ENCODE measurements around the gene SPARC.

SPARC gene

DNA sequence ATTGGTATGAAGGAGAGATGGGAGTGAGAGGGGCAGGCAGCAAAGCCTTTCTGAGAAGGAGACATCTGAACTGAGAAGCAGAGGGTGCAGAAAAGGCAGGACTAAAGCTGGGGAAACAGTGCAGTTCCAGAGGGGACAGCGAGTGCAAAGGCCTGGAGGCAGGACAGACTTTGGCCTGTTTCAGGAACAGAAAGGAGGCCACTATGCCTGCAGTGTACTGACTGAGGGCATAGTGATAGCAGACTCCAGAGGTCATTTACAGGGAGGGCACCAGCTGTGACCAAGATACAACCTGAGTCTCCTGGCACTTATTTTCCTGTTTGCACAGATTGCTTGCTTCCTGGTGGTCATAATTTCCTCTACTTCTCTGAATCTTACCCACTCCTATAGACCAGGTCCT, 29.6 kb downstream of the SPARC start:
- FAIRE-seq: no peak

DNA sequence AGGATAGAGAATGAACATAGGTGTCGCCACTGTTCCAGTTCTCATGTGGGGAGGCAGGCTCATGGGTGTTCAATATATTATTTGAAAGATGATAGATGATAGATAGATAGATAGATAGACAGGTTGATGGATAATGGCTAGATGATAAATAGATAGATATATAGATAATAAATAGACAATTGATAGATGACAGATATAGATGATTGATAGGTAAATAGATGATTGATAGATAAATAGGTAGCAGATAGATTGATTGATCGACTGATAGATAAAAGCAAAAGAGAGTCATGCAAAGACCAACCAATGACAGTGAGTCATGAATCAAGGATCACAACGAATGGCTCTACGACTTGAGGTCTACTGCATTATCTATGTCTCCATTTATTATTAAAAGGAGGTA, 30.4 kb downstream of the SPARC start:
- FAIRE-seq: no peak

DNA sequence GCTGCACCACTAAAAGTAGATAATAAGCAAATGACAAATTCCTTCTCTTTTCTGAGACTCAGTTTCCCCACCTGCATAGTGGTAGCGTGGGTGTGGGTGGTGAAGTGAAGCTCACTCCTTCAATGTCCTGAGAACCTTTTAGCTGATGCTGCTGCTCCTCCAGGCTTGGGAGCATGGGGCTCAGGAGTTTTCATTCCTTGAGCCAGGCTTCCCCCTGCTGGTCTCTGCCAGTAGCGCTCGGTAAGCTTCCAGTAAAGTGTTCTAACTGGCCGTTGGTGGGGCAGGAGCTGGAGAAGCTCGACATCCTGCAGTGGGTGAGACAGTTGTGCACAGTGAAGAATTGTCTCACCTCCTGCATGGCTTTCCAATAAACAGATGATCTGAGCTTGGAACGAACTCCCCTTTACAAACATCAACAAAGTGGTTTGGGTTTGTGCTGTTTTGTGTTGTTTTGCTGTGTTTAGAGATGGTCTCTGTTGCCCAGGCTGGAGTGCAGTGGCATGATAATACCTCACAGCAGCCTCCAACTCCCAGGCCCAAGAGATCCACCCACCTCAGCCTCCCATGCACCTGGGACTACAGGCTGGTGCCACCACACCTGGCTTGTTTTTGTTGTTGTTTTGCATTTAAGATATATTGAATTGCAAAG, 34.6 kb downstream of the SPARC start:
- FAIRE-seq: no peak

DNA sequence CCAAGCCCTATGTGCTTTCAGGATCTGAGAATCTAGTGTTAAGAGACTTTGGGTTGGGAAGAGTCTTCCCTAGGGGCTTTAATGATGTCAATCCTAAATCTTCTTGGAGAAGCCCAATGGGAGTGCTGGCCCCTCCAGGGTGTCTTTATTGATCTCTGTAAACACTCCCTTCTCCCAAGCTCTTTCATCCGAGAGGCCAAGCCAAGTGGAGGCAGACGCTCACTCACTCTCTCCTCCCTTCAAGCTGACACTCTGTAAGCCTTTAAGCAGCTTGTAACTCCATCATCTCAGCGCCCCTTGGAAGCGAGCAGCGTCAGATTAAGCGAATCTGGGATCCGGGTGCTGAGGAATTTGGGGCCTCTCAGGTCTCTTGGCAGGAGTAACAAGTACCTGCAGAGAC, 37.7 kb downstream of the SPARC start:
- FAIRE-seq: no peak

DNA sequence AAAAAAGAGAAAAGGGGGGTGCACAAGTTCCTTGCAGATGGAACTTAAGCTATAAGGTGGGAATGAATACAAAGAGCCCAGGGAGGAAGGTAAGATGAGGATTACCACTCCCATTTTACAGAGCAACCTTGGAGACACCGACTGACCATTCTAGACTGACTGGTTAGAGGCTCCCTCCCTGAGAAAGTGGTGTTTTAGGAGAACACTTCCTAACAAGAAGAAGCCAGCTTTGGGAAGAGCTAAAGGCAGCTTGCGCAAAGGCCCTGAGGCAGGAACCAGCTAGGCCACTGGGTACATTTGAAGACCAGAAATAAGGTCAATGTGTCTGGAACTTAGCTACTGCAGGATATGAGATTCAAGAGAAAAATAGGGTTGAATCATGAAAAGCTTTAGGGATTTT, 38.6 kb downstream of the SPARC start:
- no peak for FAIRE-seq

DNA sequence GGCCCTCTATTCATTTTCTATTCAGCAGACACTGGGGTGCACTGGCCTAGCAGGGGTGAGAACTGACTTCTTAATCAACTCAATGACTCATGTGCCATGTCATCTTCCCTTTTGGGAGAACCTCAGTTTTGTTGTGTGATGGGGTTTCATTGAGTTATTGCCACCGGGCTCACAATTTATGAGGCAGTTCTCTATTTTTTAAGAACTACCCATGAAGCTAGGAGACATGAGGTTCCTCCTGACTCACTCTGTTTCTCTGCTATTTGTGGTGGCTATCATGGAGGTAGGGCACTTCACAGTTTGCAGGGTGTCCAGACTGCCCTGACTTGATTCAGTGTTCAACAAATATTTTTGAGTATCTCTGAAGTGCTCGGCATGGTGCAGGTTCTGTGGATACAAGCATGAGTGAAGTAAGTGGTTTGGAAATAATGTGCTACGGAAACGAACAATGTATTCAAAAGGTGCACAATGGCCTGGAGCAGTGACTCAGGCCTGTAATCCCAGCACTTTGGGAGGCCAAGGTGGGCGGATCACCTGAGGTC, 39.3 kb downstream of the SPARC start:
- no peak for FAIRE-seq

DNA sequence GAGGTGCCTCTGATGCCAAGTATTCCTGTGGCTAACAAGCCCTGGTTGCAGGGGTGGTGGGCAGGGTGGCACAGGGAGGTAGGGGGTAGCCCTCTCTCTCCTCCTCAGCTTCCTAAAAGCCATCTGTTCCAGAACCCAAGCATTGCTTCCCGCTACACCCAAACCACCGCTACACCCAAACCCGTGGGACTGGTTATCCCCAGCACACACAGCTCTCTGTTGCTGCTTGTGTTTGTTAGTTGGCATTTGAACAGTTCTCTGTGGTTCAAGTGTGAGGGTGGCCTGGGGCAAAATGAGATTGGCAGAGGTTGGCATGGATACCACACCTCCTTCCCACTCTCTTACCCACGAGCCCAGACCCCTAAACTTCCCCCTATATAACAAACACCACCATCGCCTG, 40.4 kb downstream of the SPARC start:
- no peak for FAIRE-seq

DNA sequence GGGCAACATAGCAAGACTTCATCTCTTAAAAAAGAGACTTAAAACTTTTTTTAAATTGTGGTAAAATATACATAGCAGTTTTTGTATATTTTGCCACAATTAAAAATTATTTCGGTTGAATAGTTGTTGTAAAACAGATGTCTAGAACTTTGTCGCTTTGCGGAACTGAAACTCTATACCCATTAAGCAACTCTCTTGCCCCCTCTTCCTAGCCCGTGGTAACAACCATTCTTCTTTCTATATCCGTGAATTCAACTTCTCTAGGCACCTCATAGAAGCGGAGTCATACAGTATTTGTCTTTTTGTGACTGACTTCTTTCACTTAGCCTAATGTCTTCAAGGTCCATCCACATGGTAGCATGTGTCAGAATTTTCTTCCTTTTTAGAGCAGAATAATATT, 43.3 kb downstream of the SPARC start:
- FAIRE-seq: no peak

DNA sequence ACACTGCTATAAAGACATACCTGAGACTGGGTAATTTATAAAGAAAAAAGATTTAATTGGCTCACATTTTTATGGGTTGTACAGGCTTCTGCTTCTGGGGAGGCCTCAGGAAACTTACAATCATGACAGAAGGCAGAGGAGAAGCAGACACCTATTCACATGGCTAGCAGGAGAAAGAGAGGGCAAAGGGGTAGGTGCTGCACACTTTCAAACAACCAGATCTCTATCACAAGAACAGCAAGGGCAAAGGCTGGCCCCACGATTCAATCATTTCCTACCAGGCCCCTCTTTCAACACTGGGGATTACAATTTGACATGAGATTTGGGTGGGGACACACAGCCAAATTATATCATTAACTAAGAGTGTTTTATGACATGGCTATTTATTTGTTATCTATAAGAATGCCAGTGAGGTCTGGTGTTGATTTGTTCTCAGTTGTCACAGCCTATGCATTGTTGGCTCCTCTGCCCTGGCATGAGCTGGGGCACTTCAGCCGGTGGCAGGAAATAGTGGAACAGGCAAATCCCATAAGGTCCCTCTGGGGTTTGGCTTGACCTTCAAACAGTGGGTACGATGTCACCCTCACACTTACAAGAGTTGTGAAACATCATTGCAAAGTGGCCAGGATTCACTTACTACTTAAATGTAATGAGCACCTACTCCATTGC, 44.1 kb downstream of the SPARC start:
- FAIRE-seq: no peak

DNA sequence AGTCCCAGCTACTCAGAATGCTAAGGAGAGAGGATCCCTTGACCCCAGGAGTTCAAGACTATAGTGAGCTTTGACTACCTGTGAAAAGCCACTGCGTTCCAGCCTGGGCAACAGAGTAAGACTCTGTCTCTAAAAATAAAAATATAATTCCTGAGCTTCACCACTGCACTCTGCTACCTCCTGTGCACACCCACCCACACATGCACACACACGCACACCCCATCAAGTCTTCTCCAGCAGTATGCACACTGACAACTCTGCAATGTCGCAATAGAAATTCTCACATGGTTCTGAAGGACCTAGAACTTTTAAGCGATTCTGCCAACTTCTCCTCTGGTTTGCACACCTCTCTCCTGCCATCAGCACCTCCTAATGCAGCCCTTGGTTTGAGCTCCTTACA, 48.1 kb downstream of the SPARC start:
- FAIRE-seq: no peak

DNA sequence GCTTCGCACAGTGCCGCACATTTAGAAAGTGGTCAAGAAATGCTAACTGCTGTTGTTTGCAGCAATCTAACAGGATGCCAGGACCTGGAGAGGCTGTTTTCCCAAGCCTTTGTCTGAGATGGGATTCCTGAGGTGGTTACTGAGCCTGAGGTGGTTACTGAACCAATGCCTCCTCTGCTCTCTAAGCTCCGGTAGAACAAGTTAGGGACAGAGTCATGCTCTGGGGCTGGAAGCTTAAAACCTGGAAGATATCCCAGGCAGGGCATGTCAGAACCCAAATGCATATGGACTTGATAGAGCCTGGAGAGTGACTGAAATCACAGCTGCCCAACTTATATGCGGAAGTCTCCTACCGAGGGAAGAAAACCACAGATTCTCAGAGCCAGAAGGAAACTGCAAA, 49.0 kb downstream of the SPARC start:
- no peak for FAIRE-seq

DNA sequence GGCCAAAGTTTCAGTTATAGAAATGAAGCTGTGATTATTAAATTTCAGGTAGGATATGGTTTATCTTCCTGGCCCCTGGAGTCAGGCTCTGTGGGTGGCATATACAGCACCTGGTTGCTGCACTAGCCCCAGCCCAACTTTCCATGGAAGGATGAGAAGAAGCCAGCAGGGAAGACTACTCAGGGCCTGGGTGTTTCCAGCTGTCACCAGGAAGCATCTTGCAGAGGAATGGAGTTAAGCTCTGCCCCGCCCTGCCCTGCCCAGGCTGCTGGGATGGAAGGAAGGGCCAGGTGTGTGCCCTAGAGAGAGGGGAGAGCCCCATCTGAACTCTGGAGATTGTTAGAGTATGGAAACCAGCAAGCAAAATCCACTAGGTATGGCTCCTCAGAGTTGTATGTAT, 52.8 kb downstream of the SPARC start:
- FAIRE-seq: no peak

DNA sequence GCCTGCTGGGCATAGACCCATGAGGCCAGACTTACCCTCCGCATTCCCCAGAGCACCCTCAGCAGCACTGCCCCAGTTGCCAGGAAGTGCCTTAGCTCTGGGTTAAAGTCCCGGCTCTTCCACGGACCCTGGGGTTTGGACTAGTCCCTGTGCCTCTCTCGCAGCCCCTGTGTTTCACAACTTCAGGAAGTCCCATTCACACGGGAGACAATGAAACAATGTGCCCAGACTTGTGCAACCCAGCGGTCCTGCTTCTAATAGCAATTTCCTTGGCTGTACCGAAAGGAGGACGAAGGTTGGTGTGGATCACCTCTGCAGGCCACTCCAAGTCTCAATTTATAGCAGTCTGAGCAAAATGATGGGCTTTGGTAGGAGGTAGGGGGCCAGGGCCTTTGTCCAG, 53.8 kb downstream of the SPARC start:
- no peak for FAIRE-seq

DNA sequence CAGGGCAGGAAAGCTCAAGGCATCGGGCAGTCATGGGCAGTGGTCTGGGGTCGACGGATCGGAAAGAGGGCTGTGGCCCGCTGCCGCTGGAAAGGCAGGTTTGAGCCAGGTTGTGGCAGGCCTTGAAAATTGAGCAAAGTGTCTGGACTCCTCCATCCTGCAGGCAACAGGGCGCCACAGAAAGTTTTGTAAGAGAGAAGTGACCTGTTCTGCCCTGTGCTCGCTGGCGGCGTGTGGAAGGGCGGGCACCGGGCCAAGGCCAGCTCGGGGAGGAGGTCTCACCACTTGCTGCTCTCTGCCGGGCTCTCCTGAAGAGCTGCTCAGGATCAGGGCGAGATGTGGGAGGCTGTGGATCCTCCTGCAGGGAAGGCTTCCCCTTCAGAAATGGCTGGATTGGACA, 54.2 kb downstream of the SPARC start:
- no peak for FAIRE-seq

DNA sequence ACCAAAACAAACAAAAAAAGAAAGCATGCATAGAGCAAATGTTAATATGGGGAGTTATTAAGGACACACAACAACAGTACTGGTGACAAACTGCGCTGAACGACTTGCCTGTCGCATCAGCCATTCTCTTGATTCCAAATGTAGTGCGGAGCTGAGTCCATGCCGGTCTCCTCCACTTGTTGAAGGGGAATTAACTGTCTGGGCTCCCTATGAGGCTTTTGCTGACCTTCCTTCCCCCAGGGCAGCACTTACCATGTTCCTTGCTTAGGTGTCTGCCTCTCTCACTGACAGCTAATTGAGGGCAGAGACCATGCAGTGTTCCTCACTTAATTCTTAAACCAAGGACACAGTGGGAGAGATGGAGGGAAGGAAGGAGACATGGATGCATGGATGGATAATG, 54.8 kb downstream of the SPARC start:
- no peak for FAIRE-seq

DNA sequence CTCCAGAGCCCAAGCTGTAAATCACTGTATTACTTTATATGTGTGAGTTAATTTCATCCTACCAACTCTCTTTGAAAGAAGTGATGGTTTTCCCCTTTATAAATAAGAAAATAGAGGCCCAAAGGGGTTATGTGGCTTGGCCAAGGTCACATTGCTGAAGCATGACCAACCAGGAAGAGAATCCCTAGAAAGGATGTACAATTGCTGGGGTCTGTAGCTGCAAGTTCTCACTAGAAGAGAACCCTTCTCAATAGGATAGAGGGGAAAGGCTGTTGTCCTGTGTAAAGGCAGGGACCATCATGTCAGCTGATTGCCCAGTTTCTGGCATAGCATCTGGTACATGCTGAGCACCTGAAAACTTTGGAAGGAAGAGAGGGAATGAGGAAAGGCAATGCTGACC, 56.6 kb downstream of the SPARC start:
- no peak for FAIRE-seq

DNA sequence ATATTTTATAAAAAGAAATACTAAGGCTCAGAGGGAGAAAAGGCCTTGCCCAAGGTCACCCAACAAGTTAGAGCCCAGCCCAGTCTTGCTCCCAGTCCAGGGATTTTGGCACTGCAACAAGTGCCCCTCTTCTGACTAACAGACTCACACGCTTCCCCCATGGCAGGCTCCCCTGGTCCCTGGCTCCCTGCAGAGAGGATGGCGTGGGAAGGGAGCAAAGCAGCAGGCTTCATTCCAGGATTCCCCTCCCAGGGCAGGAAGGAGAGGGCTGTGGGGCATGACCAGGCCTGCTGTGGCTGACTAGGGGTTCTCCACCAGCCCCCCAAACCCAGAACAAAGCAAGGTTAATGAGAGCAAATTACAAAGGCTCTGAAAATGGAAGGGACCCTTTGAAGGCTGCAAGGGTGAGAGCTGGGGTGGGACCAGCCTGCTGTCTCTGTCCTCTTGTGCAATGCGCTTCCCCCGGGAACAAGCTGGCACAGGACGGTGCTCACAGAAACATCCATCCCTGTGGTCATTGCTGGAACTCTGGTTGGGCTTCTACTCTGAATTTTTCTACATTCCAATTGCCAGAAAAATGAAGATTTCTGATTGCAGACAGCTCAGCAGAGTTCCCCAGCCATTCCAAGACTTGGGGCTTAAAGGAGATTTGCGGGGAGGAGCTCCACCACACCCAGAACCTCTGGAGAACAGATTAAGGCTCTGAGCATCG, 58.4 kb downstream of the SPARC start:
- no peak for FAIRE-seq

DNA sequence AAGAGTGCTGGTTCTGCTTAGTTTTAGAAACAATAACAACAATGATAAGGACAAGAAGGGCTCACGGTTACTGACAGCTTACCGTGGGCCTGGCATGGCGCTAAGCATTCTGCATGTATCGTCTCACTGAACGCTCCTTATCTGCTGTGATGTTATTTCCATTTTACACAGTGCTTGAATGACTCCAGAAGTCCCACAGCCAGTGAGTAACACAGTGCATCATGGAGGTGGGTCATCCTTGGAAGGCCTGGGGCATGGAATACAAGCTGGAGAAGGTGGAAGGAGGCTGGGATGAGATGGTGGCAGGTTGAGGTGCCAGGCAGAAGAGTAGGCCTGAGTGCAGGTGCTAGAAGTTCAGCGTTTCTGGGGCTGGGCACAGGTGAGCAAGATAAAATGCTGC, 59.1 kb downstream of the SPARC start:
- no peak for FAIRE-seq

DNA sequence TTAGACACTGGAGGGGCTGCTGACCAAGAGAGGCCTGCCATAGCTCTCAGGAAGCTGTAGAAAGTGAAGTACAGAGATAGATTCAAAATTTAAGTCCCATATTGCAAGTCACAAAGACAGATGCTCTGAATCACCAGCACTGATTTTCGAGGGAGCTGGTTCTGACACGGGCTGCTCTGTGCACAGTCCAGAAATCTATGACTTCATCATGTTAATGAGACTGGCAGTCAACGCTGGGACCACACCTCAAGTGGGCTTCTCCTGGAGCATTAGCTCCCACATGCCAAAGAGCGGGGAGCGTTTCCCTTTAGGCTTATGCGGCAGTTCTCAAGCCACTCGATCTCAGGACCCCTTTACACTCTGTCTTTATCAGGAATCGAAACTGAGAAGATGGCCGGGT, 61.4 kb downstream of the SPARC start:
- no peak for FAIRE-seq

DNA sequence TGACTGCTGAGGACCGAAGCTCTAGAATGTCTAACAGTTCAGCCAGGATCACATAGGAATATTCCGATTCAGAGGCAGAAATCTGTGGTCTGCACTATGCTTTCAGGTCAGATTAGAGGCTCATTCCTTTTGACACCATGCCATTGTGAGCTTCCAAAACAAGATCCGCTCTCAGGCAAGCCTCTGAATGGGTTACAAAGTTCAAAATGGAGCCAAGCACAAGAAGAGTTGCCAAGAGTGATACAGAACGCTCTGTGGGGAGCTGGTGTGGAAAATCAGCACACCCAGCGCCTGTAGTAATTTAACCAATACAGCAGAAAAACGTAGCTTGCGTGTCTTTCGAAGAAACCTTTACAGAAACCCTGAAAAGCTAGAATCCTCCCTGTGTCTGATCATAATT, 62.2 kb downstream of the SPARC start:
- FAIRE-seq: no peak

DNA sequence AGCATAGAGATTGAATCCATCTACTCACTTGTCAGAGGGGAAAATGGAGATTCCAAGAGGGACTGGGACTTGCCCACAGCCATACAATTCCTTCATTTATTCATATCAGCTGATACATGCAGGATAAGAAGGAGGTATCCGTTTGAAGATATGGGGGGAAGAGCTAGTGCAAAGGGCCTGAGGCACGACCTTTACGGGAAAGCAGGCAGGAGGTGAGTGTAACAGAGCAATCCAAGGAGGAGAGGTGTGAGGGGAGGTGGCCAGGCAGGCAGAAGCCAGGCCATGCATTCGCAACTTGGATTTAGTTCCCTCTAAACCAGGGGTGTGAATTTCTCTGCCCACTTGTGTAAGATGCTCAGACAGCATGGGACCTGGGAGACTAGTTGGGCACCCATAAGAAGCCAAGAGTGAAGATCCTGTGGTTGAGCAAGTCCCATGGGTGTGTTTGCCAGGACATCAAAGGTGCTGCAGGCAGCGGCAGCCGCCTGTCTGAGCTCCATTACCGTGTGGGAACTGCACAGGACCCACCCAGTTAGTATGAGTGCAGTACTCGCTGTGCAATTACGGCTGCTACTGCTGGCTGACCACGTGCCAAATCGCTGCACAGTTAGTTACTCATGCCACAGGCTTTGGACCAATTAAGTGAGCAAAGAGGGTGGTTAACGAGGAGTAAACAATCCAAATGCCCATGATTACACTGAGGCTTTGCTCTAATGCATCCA, 64.2 kb downstream of the SPARC start:
- no peak for FAIRE-seq

DNA sequence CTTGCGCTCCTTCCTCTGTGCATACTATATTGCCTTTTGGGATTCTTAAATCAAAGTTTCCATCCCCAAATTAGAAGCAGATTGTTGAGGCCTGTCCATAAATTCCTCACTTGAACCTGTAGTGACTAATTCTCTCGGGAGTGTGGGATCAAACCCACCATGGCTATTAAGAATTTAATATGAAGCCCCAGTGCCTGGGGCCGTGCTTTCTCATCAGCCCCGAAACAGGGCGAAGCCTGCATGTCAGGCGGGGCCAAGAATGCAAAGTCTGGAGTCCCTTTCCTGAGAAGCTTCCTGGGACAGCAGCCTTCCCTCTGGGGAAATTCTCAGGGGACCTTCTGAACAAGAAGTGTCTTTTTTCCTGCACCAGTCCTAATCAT, 66.3 kb downstream of the SPARC start:
- no peak for FAIRE-seq

DNA sequence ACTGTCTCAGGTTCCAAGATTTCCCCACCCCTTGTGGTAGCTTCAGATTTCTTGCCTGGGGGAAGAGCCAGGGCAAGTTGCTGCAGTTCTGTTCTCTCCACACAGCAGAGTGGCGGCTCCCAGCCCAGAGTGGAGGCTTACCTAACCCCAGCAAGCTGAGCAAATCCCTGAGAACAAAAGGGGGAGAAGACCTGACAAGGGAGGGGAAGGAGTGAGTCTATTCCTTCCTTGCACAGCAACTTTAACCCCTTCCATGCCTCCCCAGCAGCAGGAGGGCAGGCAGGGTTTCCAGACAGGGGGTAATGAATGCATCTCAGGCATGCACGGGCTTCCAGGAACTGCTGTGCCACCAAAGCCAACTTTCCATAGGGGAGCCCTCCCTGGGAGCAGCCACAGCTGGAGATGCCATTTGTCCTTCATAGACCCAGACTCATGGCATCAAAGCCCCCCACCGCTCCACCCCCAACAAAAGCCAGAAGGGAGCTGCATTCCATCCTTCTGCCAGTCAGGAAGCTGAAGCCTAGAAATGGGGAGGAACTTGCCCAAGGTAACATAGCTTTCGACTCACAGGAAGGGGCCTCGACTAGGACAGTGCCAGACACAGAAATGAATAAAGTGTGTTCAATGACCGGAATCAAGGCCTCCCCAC, 66.8 kb downstream of the SPARC start:
- no peak for FAIRE-seq
